Vagina (tissue), 2 donors: ENCODE measurements around the gene AAMDC.

Experiments used
- CTCF ChIP-seq, 3 experiments: fragments of 450-650 bp in 2 of 3; fragments of 200-600 bp in 1 of 3; sonication (generic) in 1 of 3; IDR thresholded peaks; one replicate each; pipeline ENCODE4 v1.5.1; 2017 to 2019; ENCODE audit warnings: antibody characterized with exemption in 3 of 3, mild to moderate bottlenecking in 2 of 3, moderate library complexity in 2 of 3
- POLR2A ChIP-seq, 2 donors: fragments of 450-650 bp; IDR thresholded peaks; one replicate each; pipeline ENCODE4 v1.6.1; 2017; ENCODE audit warnings: antibody characterized with exemption in 2 of 2, mild to moderate bottlenecking in 2 of 2, moderate library complexity in 2 of 2

GRCh38 chr11:77884829-77885190 lies 63.9 kb downstream of the AAMDC start:
- TF ChIP-seq CTCF (IDR thresholded peaks at IDR 0.05), result no peak
- no peak for TF ChIP-seq POLR2A (IDR thresholded peaks at IDR 0.05)
